ENCODE measurements around the gene YAF2. TPM values are rescaled to one million over a fixed set of nuclear protein-coding genes. Genes with fewer than 3 reads are reported as not detected.

Gene YAF2
- total RNA-seq, 1 experiment from 2014 or later, result 15.0 TPM

- Histone ChIP-seq H3K36me3 (ENCODE audit: control insufficient read depth in 1 of 2, insufficient read depth in 2 of 2, low read length in 2 of 2) (no peaks in the 10 kb centered on the region), H3K9me2 (ENCODE audit: insufficient read depth) (no peaks in the 10 kb centered on the region), H3K4me2 (ENCODE audit: low read length) (no peak overlapping the region), H3K4me3 (replicated peaks in 1 of 2; ENCODE audit: low read depth in 1 of 2, low read length in 2 of 2) (no peak overlapping the region), H3K9me3 (ENCODE audit: control insufficient read depth in 1 of 2, insufficient read depth in 1 of 2, low read depth in 1 of 2, low read length in 2 of 2) (no peaks in the 10 kb centered on the region), H3K79me2 (ENCODE audit: insufficient read depth, low read length) (no peaks in the 10 kb centered on the region), H4K20me1 (ENCODE audit: insufficient read depth) (no peaks in the 10 kb centered on the region), H3K27ac (ENCODE audit: low read depth, low read length) (no peak overlapping the region), H3K4me1 (ENCODE audit: control insufficient read depth in 1 of 2, insufficient read depth in 2 of 2, low read length in 2 of 2) (no peaks in the 10 kb centered on the region; a peak in 1 of 4 replicates), H3K9ac (ENCODE audit: low read length) (no peak overlapping the region), H2AFZ (ENCODE audit: low read depth, low read length, poor library complexity, severe bottlenecking) (no peak overlapping the region), H3K27me3 (ENCODE audit: insufficient read depth, low read length) (no peaks in the 10 kb centered on the region)
- ChIA-PET CTCF (no interaction called here), RAD21 (ENCODE audit: low non-redundant PET in 1 of 2, low total read pairs in 2 of 2, uncharacterized antibody in 2 of 2, unreplicated experiment in 2 of 2) (no interaction called here), POLR2A (no interaction called here)
- BruUV-seq (replicated peaks), result no TSS peak
- TF ChIP-seq TCF7L2 (IDR thresholded peaks at IDR 0.05; ENCODE audit: borderline replicate concordance, extremely low read depth, insufficient read depth, insufficient read length), result peak; percentile 14
- no peak for TF ChIP-seq SIN3A (IDR thresholded peaks at IDR 0.05; ENCODE audit: low read depth)
- intact Hi-C loops (cut with micrococcal nuclease), result no loop called here
- ATAC-seq, result no peak
- DNase-seq (ENCODE audit: low read depth, low spot score), result no peak
Observed at GRCh38 chr12:42221726-42222125, 16.3 kb downstream of the YAF2 start.

GRCh38 chr12:42217656-42218055 is 20.4 kb downstream of the YAF2 start:
- no peaks in the 10 kb centered on the region; the same call in 1 of the 2 replicates for H4K20me1 ChIP-seq (ENCODE audit: insufficient read depth)
- no peaks in the 10 kb centered on the region for H3K9me3 ChIP-seq (ENCODE audit: control insufficient read depth in 1 of 2, insufficient read depth in 1 of 2, low read depth in 1 of 2, low read length in 2 of 2)
- no TSS peak for BruUV-seq (replicated peaks)
- POLR2A ChIA-PET, result no interaction called here
- H3K27me3 ChIP-seq (ENCODE audit: insufficient read depth, low read length), result no peaks in the 10 kb centered on the region
- H3K4me1 ChIP-seq (ENCODE audit: control insufficient read depth in 1 of 2, insufficient read depth in 2 of 2, low read length in 2 of 2), result no peaks in the 10 kb centered on the region; a peak in 1 of 4 replicates
- no peak for ATAC-seq
- DNase-seq (ENCODE audit: low read depth, low spot score), result no peak
- no peak for TF ChIP-seq SP1 (IDR thresholded peaks at IDR 0.05; ENCODE audit: low read depth)
- TF ChIP-seq EGR1 (IDR thresholded peaks at IDR 0.05; ENCODE audit: low read depth), result no peak
- TF ChIP-seq ELF1 (IDR thresholded peaks at IDR 0.05; ENCODE audit: borderline replicate concordance, low read depth), result no peak
- TF ChIP-seq EZH2phosphoT487 (IDR thresholded peaks at IDR 0.05; ENCODE audit: borderline replicate concordance), result no peak
- no peak for TF ChIP-seq EZH2 (IDR thresholded peaks at IDR 0.05)
- TF ChIP-seq REST (IDR thresholded peaks at IDR 0.05; ENCODE audit: low read depth), result no peak
- no peak for TF ChIP-seq YY1 (IDR thresholded peaks at IDR 0.05; ENCODE audit: extremely low read depth, insufficient replicate concordance, low read depth, low read length)
- no peak overlapping the region for H3K4me3 ChIP-seq (replicated peaks in 1 of 2; ENCODE audit: low read depth in 1 of 2, low read length in 2 of 2)
- no peak overlapping the region for H3K27ac ChIP-seq (ENCODE audit: low read depth, low read length)
- RAD21 ChIA-PET (ENCODE audit: low non-redundant PET in 1 of 2, low total read pairs in 2 of 2, uncharacterized antibody in 2 of 2, unreplicated experiment in 2 of 2), result no interaction called here
- CTCF ChIA-PET, result no interaction called here
- H3K4me2 ChIP-seq (ENCODE audit: low read length), result no peak overlapping the region
- no peak overlapping the region for H3K9ac ChIP-seq (ENCODE audit: low read length)
- H3K9me2 ChIP-seq (ENCODE audit: insufficient read depth), result no peaks in the 10 kb centered on the region
- H2AFZ ChIP-seq (ENCODE audit: low read depth, low read length, poor library complexity, severe bottlenecking), result no peak overlapping the region
- no peaks in the 10 kb centered on the region for H3K36me3 ChIP-seq (ENCODE audit: control insufficient read depth in 1 of 2, insufficient read depth in 2 of 2, low read length in 2 of 2)
- H3K79me2 ChIP-seq (ENCODE audit: insufficient read depth, low read length), result no peaks in the 10 kb centered on the region
- intact Hi-C loops (cut with micrococcal nuclease), result no loop called here
